SK-N-SH treated with all-trans-retinoic acid at 6 μM for 48 hours (cell line): ENCODE data around the gene BACH2.

Source experiments
- ATAC-seq: fragments of 200-7000 bp; cut with Tn5 transposase; 3 replicates; pipeline ENCODE4 v1.9.1; 2020; ENCODE audit warnings: mild to moderate bottlenecking, moderate library complexity
- ARNTL ChIP-seq: fragments of 450-650 bp; formaldehyde crosslinking; IDR thresholded peaks from 2 replicates; pipeline ENCODE4 v1.5.0; 2020; ENCODE audit warnings: low read depth, mild to moderate bottlenecking, moderate library complexity, borderline replicate concordance
- BACH2 ChIP-seq: fragments of 250-450 bp; sonication (Bioruptor Pico); IDR thresholded peaks from 2 replicates; pipeline ENCODE4 v1.9.0; 2021; ENCODE audit warnings: mild to moderate bottlenecking, borderline replicate concordance
- CSDC2 ChIP-seq: fragments of 250-450 bp; sonication (Bioruptor Pico); IDR thresholded peaks from 2 replicates; pipeline ENCODE4 v1.5.0; 2020; ENCODE audit warnings: mild to moderate bottlenecking, moderate library complexity
- ESRRG ChIP-seq: fragments of 250-450 bp; sonication (Bioruptor Pico); IDR thresholded peaks from 2 replicates; pipeline ENCODE4 v1.6.1; 2021; ENCODE audit warnings: mild to moderate bottlenecking
- GLIS3 ChIP-seq: fragments of 250-450 bp; sonication (Bioruptor Pico); IDR thresholded peaks from 2 replicates; pipeline ENCODE4 v1.5.0; 2020; ENCODE audit warnings: mild to moderate bottlenecking, moderate library complexity
- ISL1 ChIP-seq: fragments of 250-450 bp; sonication (Bioruptor Pico); IDR thresholded peaks from 2 replicates; pipeline ENCODE4 v2.1.2; 2022; ENCODE audit warnings: mild to moderate bottlenecking, moderate library complexity
- OSR1 ChIP-seq: fragments of 250-450 bp; sonication (Bioruptor Pico); IDR thresholded peaks from 2 replicates; pipeline ENCODE4 v1.8.0; 2022; ENCODE audit warnings: moderate library complexity, mild to moderate bottlenecking, inconsistent platforms
- PPARA ChIP-seq: fragments of 250-450 bp; sonication (Bioruptor Pico); IDR thresholded peaks from 2 replicates; pipeline ENCODE4 v1.5.0; 2020; ENCODE audit warnings: mild to moderate bottlenecking, borderline replicate concordance
- RARB ChIP-seq: fragments of 250-450 bp; sonication (Bioruptor Pico); IDR thresholded peaks from 2 replicates; pipeline ENCODE4 v1.8.0; 2021; ENCODE audit warnings: mild to moderate bottlenecking, moderate library complexity
- SNAI2 ChIP-seq: fragments of 250-450 bp; sonication (Bioruptor Pico); IDR thresholded peaks from 2 replicates; pipeline ENCODE4 v1.5.0; 2020; ENCODE audit warnings: mild to moderate bottlenecking, moderate library complexity
- TCF4 ChIP-seq: fragments of 250-450 bp; sonication (Bioruptor Pico); IDR thresholded peaks from 2 replicates; pipeline ENCODE4 v1.8.0; 2021; ENCODE audit warnings: mild to moderate bottlenecking, moderate library complexity, borderline replicate concordance
- ZC3H10 ChIP-seq: fragments of 250-450 bp; sonication (Bioruptor Pico); IDR thresholded peaks from 2 replicates; pipeline ENCODE4 v1.5.1; 2021; ENCODE audit warnings: mild to moderate bottlenecking, moderate library complexity
- ZFP3 ChIP-seq: fragments of 250-450 bp; sonication (Bioruptor Pico); IDR thresholded peaks from 2 replicates; pipeline ENCODE4 v1.5.0; 2020; ENCODE audit warnings: mild to moderate bottlenecking, moderate library complexity
- ZFP30 ChIP-seq: fragments of 450-650 bp; formaldehyde crosslinking; IDR thresholded peaks from 2 replicates; pipeline ENCODE4 v1.5.0; 2022; ENCODE audit warnings: mild to moderate bottlenecking, moderate library complexity
- ZNF565 ChIP-seq: fragments of 450-650 bp; formaldehyde crosslinking; conservative IDR thresholded peaks from 2 replicates; pipeline ENCODE4 v1.5.0; 2020; ENCODE audit warnings: low read depth, mild to moderate bottlenecking, moderate library complexity
- ZNF70 ChIP-seq: fragments of 450-650 bp; formaldehyde crosslinking; IDR thresholded peaks from 2 replicates; pipeline ENCODE4 v1.5.0; 2020; ENCODE audit warnings: mild to moderate bottlenecking, moderate library complexity
- ZNF8 ChIP-seq: fragments of 450-650 bp; formaldehyde crosslinking; IDR thresholded peaks from 2 replicates; pipeline ENCODE4 v1.5.0; 2020; ENCODE audit warnings: mild to moderate bottlenecking, moderate library complexity
- TF ChIP-seq, protein P1 (sequence below): fragments of 250-450 bp; sonication (Bioruptor Pico); IDR thresholded peaks from 2 replicates; pipeline ENCODE4 v1.8.0; 2020; ENCODE audit warnings: mild to moderate bottlenecking, moderate library complexity, borderline replicate concordance
- TF ChIP-seq, protein P2 (sequence below): fragments of 250-450 bp; sonication (Bioruptor Pico); IDR thresholded peaks from 2 replicates; pipeline ENCODE4 v1.5.1; 2020; ENCODE audit warnings: low read depth, mild to moderate bottlenecking, moderate library complexity
- TF ChIP-seq, protein P3 (sequence below): fragments of 250-450 bp; sonication (Bioruptor Pico); IDR thresholded peaks from 2 replicates; pipeline ENCODE4 v1.5.1; 2021; ENCODE audit warnings: mild to moderate bottlenecking, moderate library complexity
- TF ChIP-seq, protein P4 (sequence below): fragments of 250-450 bp; sonication (Bioruptor Pico); IDR thresholded peaks from 2 replicates; pipeline ENCODE4 v1.8.0; 2021; ENCODE audit warnings: low read depth, mild to moderate bottlenecking, moderate library complexity, borderline replicate concordance

The BACH2 gene

DNA sequence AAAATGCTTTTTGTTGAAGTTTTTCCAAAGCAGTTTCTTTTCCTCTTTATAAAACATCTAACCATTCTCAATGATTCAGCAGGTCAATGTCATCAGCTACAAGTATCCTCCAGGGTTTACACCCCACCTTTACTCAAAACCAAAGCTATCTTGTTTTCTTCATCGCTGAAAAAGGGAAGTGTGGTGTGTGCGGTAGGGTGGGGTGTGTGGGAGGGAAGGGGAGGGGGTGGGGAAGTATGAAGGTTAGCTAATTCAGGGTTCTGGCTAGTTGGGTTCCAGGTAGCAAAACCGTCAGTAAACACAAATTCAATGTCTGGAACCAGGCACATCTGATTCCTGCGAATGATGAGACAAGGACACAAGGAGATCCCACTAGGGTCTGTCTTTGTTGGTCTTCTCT, 212.8 kb downstream of the BACH2 start:
- ATAC-seq, result no peak
- TF ChIP-seq ZFP30 (CRISPR knock-in tag) (no peak), ESRRG (CRISPR knock-in tag) (no peak), ISL1 (CRISPR knock-in tag) (no peak), ZC3H10 (CRISPR knock-in tag) (no peak), ZFP3 (CRISPR knock-in tag) (no peak), GLIS3 (CRISPR knock-in tag) (no peak)

DNA sequence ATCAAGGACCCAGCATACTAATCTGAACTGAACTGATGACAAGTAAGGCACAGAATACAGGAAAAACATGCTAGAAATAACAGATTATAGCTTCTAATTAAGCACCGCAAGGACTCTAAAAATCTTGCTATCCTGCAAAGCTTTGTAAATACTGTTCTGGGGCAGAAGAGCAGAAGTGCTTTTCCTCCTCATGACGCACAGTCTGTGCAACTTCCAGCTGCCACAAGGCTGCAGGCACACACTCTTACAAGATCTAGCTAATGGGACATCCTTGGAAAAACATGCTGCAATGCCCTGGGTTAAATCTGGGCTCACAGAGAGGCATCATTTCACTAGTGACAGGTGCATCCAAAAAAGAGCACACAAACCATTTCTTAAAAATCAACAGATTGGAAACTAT, 213.8 kb downstream of the BACH2 start:
- ATAC-seq, result no peak
- TF ChIP-seq ZNF8 (no peak), TCF4 (CRISPR knock-in tag) (no peak), ZC3H10 (CRISPR knock-in tag) (no peak), ZFP3 (CRISPR knock-in tag) (no peak)
- TF ChIP-seq, all 23 proteins: peak for 0

DNA sequence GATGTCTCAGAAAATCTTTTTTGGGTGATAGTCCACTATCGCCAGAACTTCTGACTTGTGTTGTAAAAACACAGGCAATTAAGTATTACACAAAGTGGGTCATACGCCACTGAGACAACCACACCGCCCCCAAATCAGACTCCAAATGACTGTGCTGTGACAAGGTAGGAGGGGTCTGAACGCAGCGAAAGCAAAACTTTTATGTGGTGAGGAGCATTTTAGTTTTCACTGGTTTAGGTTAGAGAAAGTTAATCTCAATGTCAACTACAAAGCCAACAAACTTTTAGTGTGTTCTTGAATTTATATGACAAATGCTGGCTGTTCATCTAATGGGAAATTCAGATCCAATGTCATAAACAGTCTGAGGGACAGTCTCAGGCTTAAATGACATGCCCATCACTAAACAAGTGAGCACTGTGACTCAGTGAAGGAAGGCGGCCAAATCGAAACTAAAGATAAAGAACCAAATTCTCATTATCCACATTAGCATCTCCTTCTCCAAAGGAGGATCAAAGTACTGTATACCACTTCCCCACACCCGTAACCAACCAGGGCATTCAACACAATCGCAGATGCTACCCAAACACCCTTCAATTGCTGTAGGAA, 215.7 kb downstream of the BACH2 start:
- TF ChIP-seq CSDC2 (CRISPR knock-in tag) (no peak), OSR1 (CRISPR knock-in tag) (no peak), PPARA (CRISPR knock-in tag) (no peak), TCF4 (CRISPR knock-in tag) (no peak), ZNF8 (no peak), GLIS3 (CRISPR knock-in tag) (no peak), ZC3H10 (CRISPR knock-in tag) (no peak), ZFP30 (CRISPR knock-in tag) (no peak), ZNF565 (CRISPR knock-in tag) (no peak)
- TF ChIP-seq, protein P1, sequence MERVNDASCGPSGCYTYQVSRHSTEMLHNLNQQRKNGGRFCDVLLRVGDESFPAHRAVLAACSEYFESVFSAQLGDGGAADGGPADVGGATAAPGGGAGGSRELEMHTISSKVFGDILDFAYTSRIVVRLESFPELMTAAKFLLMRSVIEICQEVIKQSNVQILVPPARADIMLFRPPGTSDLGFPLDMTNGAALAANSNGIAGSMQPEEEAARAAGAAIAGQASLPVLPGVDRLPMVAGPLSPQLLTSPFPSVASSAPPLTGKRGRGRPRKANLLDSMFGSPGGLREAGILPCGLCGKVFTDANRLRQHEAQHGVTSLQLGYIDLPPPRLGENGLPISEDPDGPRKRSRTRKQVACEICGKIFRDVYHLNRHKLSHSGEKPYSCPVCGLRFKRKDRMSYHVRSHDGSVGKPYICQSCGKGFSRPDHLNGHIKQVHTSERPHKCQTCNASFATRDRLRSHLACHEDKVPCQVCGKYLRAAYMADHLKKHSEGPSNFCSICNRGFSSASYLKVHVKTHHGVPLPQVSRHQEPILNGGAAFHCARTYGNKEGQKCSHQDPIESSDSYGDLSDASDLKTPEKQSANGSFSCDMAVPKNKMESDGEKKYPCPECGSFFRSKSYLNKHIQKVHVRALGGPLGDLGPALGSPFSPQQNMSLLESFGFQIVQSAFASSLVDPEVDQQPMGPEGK (CRISPR knock-in tag), result no peak
- TF ChIP-seq, protein P2, sequence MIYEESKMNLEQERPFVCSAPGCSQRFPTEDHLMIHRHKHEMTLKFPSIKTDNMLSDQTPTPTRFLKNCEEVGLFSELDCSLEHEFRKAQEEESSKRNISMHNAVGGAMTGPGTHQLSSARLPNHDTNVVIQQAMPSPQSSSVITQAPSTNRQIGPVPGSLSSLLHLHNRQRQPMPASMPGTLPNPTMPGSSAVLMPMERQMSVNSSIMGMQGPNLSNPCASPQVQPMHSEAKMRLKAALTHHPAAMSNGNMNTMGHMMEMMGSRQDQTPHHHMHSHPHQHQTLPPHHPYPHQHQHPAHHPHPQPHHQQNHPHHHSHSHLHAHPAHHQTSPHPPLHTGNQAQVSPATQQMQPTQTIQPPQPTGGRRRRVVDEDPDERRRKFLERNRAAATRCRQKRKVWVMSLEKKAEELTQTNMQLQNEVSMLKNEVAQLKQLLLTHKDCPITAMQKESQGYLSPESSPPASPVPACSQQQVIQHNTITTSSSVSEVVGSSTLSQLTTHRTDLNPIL (CRISPR knock-in tag), result no peak
- TF ChIP-seq, protein P3, sequence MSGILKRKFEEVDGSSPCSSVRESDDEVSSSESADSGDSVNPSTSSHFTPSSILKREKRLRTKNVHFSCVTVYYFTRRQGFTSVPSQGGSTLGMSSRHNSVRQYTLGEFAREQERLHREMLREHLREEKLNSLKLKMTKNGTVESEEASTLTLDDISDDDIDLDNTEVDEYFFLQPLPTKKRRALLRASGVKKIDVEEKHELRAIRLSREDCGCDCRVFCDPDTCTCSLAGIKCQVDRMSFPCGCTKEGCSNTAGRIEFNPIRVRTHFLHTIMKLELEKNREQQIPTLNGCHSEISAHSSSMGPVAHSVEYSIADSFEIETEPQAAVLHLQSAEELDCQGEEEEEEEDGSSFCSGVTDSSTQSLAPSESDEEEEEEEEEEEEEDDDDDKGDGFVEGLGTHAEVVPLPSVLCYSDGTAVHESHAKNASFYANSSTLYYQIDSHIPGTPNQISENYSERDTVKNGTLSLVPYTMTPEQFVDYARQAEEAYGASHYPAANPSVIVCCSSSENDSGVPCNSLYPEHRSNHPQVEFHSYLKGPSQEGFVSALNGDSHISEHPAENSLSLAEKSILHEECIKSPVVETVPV (CRISPR knock-in tag), result no peak
- ATAC-seq, result no peak

DNA sequence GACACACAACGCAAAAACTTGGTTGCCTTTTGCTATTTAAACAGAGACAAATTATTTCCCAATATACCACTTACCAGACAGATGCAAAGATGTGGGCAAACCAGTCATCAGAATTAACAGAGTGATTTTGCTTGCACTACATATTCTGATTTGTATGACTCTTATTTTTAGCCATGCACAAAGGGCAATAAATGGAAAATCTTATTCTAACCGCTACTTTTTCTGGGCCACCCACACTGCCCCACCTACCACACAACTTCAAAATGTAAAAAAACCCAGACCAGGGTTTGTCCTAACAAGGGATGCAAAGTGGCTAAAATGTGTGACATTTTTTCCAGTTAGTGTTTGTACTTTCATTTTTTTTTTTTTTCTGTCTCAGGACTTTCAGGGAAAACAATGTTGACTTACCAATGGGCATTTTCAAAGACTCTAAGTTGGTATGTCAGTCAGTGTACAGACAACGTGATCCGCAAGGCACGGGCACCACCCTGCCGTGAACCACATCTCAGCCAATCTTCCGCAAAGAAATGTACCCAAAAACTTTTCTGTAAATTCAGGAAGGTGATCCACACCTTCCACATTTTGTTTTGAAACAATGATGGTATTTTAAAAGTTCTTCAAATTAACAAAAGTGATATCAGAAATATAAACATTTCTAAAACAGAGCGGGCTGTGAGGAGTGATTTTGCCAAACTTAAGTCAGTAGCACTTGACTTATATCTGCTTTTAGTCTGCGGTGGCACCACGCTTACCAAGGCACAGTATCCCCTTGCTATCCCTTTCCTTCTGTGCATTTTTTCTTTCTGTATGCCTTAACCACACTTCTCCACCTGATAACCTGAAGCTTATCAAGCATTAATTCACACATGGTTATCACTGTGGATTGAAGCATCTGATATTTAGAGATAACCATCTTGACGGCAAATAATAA, 216.8 kb downstream of the BACH2 start:
- no peak for ATAC-seq
- no peak for TF ChIP-seq SNAI2 (CRISPR knock-in tag)
- no peak for TF ChIP-seq ZFP30 (CRISPR knock-in tag)
- TF ChIP-seq ZNF70, result no peak
- TF ChIP-seq OSR1 (CRISPR knock-in tag), result no peak
- TF ChIP-seq, protein P4, sequence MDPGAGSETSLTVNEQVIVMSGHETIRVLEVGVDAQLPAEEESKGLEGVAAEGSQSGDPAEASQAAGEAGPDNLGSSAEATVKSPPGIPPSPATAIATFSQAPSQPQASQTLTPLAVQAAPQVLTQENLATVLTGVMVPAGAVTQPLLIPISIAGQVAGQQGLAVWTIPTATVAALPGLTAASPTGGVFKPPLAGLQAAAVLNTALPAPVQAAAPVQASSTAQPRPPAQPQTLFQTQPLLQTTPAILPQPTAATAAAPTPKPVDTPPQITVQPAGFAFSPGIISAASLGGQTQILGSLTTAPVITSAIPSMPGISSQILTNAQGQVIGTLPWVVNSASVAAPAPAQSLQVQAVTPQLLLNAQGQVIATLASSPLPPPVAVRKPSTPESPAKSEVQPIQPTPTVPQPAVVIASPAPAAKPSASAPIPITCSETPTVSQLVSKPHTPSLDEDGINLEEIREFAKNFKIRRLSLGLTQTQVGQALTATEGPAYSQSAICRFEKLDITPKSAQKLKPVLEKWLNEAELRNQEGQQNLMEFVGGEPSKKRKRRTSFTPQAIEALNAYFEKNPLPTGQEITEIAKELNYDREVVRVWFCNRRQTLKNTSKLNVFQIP (CRISPR knock-in tag), result no peak
- TF ChIP-seq PPARA (CRISPR knock-in tag), result no peak
- no peak for TF ChIP-seq BACH2 (CRISPR knock-in tag)
- no peak for TF ChIP-seq ARNTL (CRISPR knock-in tag)
- TF ChIP-seq GLIS3 (CRISPR knock-in tag), result no peak
- no peak for TF ChIP-seq RARB (CRISPR knock-in tag)
- no peak for TF ChIP-seq ZFP3 (CRISPR knock-in tag)
- TF ChIP-seq, protein P3 (CRISPR knock-in tag), result no peak
- TF ChIP-seq ZNF8, result no peak
- TF ChIP-seq, protein P1 (CRISPR knock-in tag), result no peak
- no peak for TF ChIP-seq ESRRG (CRISPR knock-in tag)
- no peak for TF ChIP-seq CSDC2 (CRISPR knock-in tag)
